H7 (cell line): ENCODE measurements around the gene IRX3. TPM values are rescaled to one million over a fixed set of nuclear protein-coding genes. Genes with fewer than 3 reads are reported as not detected.

Source experiments
- DNase-seq: peaks from one replicate; pipeline ENCODE4 v3.0.0; 2012
- H3K27me3 ChIP-seq: 2 replicates; pipeline ENCODE4 v1.6.0; 2011; ENCODE audit warnings: mild to moderate bottlenecking, low read length; ENCODE audit not compliant: control insufficient read depth, insufficient read depth
- H3K36me3 ChIP-seq: replicated peaks from 2 replicates; pipeline ENCODE4 v1.5.1; 2011; ENCODE audit warnings: low read length; ENCODE audit not compliant: control insufficient read depth, insufficient read depth
- H3K4me3 ChIP-seq: 2 replicates; pipeline ENCODE4 v1.5.1; 2011; ENCODE audit warnings: low read depth, mild to moderate bottlenecking, control low read depth, low read length, moderate library complexity; ENCODE audit not compliant: insufficient read depth
- total RNA-seq: library from RNA; depleted of rRNA; stranded (reverse); fragments of >200 nt; shearing (Covaris generic); gene quantifications from 2 replicates; pipeline ENCODE4 v1.2.3, GENCODE V29; 2014; rRNA removed

The IRX3 gene
- total RNA-seq: 2.8 and 4.1 TPM in 2 replicates

GRCh38 chr16:54286366-54287130, at the start of gene IRX3:
TSS of gene IRX3 (minus strand) at chr16:54286787. CDS start at chr16:54286050, 737 bp downstream.
- Histone ChIP-seq H3K27me3 (peaks cover 87% of the 10 kb centered on the region), H3K4me3 (peak within 1 kb of the TSS; percentile 57), H3K36me3 (no peaks in the 10 kb centered on the region)
- DNase-seq: peak; percentile 96

GRCh38 chr16:54335230-54335629, 48.6 kb upstream of the IRX3 start:
- H3K27me3 ChIP-seq: peaks cover 1% of the 10 kb centered on the region; the same call in 1 of the 2 replicates
- H3K36me3 ChIP-seq: no peaks in the 10 kb centered on the region
- DNase-seq: no peak
- no peak overlapping the region for H3K4me3 ChIP-seq

GRCh38 chr16:54334208-54334607, 47.6 kb upstream of the IRX3 start:
- Histone ChIP-seq H3K4me3 (no peak overlapping the region), H3K27me3 (peaks cover 3% of the 10 kb centered on the region), H3K36me3 (no peaks in the 10 kb centered on the region)
- DNase-seq: no peak

GRCh38 chr16:54331241-54332002, 44.8 kb upstream of the IRX3 start:
- Histone ChIP-seq H3K36me3 (no peaks in the 10 kb centered on the region), H3K4me3 (no peak overlapping the region), H3K27me3 (peaks cover 7% of the 10 kb centered on the region)
- DNase-seq: peak; percentile 58

GRCh38 chr16:54327609-54328008, 41.0 kb upstream of the IRX3 start:
- no peak for DNase-seq
- peaks cover 7% of the 10 kb centered on the region for H3K27me3 ChIP-seq
- H3K36me3 ChIP-seq: no peaks in the 10 kb centered on the region
- H3K4me3 ChIP-seq: no peak overlapping the region

GRCh38 chr16:54326266-54326662, 39.7 kb upstream of the IRX3 start:
- Histone ChIP-seq H3K4me3 (no peak overlapping the region), H3K27me3 (peaks cover 7% of the 10 kb centered on the region), H3K36me3 (no peaks in the 10 kb centered on the region)
- no peak for DNase-seq

- H3K4me3 ChIP-seq: no peak overlapping the region
- no peak for DNase-seq
- no peaks in the 10 kb centered on the region for H3K36me3 ChIP-seq
- peaks cover 7% of the 10 kb centered on the region for H3K27me3 ChIP-seq
These were observed 39.2 kb upstream of the IRX3 start for GRCh38 chr16:54325616-54326265.

- DNase-seq: no peak
- Histone ChIP-seq H3K36me3 (no peaks in the 10 kb centered on the region), H3K27me3 (peaks cover 7% of the 10 kb centered on the region), H3K4me3 (no peak overlapping the region)
These were observed 38.1 kb upstream of the IRX3 start for GRCh38 chr16:54324716-54325115.

- DNase-seq: peak; percentile 44
- no peaks in the 10 kb centered on the region for H3K36me3 ChIP-seq
These were observed 34.2 kb upstream of the IRX3 start for GRCh38 chr16:54320697-54321340.

GRCh38 chr16:54318941-54319340, 32.4 kb upstream of the IRX3 start:
- Histone ChIP-seq H3K27me3 (no peaks in the 10 kb centered on the region), H3K4me3 (no peak overlapping the region), H3K36me3 (no peaks in the 10 kb centered on the region)
- no peak for DNase-seq

More at GRCh38 chr16:54320697-54321340, 34.2 kb upstream of the IRX3 start:
- Histone ChIP-seq H3K4me3 (no peak overlapping the region), H3K27me3 (no peaks in the 10 kb centered on the region)

GRCh38 chr16:54317101-54317611, 30.6 kb upstream of the IRX3 start:
- Histone ChIP-seq H3K27me3 (no peaks in the 10 kb centered on the region), H3K4me3 (no peak overlapping the region), H3K36me3 (no peaks in the 10 kb centered on the region)
- no peak for DNase-seq

GRCh38 chr16:54316095-54316889, 29.7 kb upstream of the IRX3 start:
- Histone ChIP-seq H3K36me3 (no peaks in the 10 kb centered on the region), H3K4me3 (no peak overlapping the region), H3K27me3 (no peaks in the 10 kb centered on the region; the same call in 1 of the 2 replicates)
- no peak for DNase-seq

GRCh38 chr16:54313789-54314188, 27.2 kb upstream of the IRX3 start:
- Histone ChIP-seq H3K36me3 (no peaks in the 10 kb centered on the region), H3K4me3 (no peak overlapping the region), H3K27me3 (no peaks in the 10 kb centered on the region; the same call in 1 of the 2 replicates)
- DNase-seq: no peak
